ENCODE results near the gene SMIM1.

SMIM1 gene

DNA sequence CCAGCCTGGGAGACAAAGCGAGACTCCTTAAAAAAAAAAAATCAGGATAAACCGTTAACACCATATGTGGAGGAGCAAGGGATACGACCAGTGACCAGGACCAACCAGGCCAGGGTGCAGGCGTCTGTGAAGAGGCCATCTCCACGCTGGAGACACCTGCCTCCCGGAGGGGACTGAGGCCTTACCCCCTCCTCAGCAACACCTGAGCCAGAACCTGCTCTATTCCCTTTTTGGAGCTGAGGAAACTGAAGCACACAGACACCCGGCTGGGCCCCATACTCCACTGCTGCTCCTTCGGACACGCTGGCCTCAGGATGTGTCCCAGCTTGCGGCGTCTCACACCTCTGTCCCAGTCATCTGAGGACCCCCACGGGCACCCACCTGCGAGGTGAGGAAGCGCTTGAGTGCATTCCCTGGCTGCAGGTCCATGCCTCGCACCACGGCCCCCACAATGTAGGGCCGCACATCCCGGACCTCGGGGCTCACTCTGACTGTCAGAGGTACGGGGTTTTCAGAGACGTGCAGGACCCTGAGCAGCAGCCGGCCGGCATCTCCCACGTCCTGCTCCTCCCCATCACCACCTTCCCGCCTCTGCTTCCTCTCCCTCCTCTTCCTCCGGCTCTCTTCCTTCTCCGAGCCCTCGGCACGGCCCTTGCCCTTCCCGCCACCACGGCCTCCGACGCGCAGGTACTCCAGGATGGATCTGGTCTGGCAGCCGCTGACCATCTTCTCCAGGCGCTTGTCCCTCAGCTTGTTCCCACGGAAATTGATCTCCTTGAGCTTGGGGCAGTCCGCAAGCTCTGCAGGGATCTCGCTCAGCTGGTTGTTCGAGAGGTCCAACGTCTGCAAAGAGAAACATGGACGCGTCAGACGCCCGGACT is 14.2 kb downstream of the SMIM1 start:
- H3K4me3 ChIP-seq (ENCODE audit: low read depth, low read length), result no peak overlapping the region
- in situ Hi-C loops (cut with HindIII; ENCODE audit: low sequenced_read_pairs), result no loop called here
- no peak for TF ChIP-seq CTCF (IDR thresholded peaks at IDR 0.05; ENCODE audit: low read depth, low read length)
- DNase-seq (ENCODE audit: low read depth, low spot score), result no peak

DNA sequence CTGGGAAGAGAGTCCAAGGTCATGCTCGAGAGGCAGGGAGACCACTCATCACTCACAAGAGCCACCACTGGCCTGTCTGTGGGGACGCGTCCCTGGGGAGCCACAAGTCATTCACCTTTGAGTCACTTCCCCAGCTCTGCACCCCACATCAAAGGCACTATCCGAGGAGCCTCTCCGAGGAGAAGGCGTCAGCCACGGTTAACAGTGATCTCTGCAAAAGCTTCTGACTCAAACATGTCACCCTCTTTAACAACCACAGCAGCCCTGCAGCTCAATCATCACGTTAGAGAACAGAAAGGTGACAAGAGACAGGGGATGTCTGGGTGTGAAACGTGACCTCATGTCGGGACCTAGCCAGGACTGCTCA is 14.8 kb downstream of the SMIM1 start:
- in situ Hi-C loops (cut with HindIII; ENCODE audit: low sequenced_read_pairs), result no loop called here
- no peak for TF ChIP-seq CTCF (IDR thresholded peaks at IDR 0.05; ENCODE audit: low read depth, low read length)
- H3K4me3 ChIP-seq (ENCODE audit: low read depth, low read length), result no peak overlapping the region
- DNase-seq (ENCODE audit: low read depth, low spot score), result no peak

DNA sequence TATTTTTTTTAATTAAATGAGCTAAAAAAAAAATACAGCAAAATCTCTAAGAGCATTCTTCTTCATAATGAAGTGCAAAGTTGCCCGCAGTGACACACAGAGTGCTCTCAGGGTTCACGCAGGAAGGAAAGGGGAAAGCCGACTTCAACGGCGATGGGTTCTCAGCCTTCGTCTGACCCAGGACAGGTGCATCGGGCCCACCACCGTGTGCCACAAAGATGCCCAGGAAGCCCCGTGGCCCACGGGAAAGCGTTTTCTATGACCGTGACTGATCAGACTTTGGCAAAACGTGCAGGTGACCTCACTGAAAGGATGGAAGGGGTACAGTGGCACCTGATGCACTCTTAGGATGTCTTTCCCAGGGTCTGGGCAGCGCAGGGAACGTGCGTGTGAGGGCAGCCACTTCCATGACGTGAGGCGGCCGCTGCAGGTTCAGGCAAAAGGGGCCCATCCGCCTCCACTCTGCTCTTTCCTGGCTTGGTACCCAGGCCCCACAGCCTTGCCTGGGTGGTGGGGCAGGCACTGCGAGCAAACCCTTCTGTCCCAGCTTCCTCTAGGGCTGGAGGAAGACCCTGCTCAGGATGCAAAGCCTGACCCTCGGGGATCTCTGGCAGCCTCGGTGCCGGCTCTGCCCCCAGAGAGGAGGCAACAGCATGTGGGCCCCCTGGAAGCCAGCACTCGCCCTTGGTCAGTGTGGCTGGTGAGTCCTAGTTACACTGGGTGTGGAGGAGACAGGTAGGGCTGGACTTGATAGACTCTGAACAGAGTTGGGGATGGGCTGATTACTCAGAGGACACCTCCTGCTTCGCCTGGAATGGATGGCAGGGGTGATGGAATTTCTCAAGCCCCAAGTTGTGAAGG is 15.4 kb downstream of the SMIM1 start:
- H3K4me3 ChIP-seq (ENCODE audit: low read depth, low read length), result no peak overlapping the region
- DNase-seq (ENCODE audit: low read depth, low spot score), result no peak
- in situ Hi-C loops (cut with HindIII; ENCODE audit: low sequenced_read_pairs), result no loop called here
- TF ChIP-seq CTCF (IDR thresholded peaks at IDR 0.05; ENCODE audit: low read depth, low read length), result no peak

GRCh38 chr1:3788756-3789420 is 16.3 kb downstream of the SMIM1 start:
- no peak for TF ChIP-seq CTCF (IDR thresholded peaks at IDR 0.05; ENCODE audit: low read depth, low read length)
- no peak overlapping the region for H3K4me3 ChIP-seq (ENCODE audit: low read depth, low read length)
- DNase-seq (ENCODE audit: low read depth, low spot score), result no peak
- in situ Hi-C loops (cut with HindIII; ENCODE audit: low sequenced_read_pairs), result no loop called here

GRCh38 chr1:3789421-3790300 is 17.1 kb downstream of the SMIM1 start:
- no peak for DNase-seq (ENCODE audit: low read depth, low spot score)
- no peak for TF ChIP-seq CTCF (IDR thresholded peaks at IDR 0.05; ENCODE audit: low read depth, low read length)
- no peak overlapping the region for H3K4me3 ChIP-seq (ENCODE audit: low read depth, low read length)
- in situ Hi-C loops (cut with HindIII; ENCODE audit: low sequenced_read_pairs), result no loop called here
